Fibroblast of pulmonary artery (primary cell): ENCODE measurements around the gene NPHP3.

Experiments used
- DNase-seq: peaks from one replicate; pipeline ENCODE4 v3.0.0-alpha.2; 2010; ENCODE audit warnings: low read depth
- H3K4me3 ChIP-seq: replicated peaks from 2 replicates; pipeline ENCODE4 v1.5.1; 2011; ENCODE audit warnings: low read depth, mild to moderate bottlenecking, control low read depth, low read length, moderate library complexity
- TF ChIP-seq, protein P1 (sequence below): IDR thresholded peaks from 2 replicates; pipeline ENCODE4 v1.5.1; 2011; ENCODE audit warnings: mild to moderate bottlenecking, control low read depth, low read length, inconsistent platforms; ENCODE audit errors: missing control alignments

Gene NPHP3

DNA sequence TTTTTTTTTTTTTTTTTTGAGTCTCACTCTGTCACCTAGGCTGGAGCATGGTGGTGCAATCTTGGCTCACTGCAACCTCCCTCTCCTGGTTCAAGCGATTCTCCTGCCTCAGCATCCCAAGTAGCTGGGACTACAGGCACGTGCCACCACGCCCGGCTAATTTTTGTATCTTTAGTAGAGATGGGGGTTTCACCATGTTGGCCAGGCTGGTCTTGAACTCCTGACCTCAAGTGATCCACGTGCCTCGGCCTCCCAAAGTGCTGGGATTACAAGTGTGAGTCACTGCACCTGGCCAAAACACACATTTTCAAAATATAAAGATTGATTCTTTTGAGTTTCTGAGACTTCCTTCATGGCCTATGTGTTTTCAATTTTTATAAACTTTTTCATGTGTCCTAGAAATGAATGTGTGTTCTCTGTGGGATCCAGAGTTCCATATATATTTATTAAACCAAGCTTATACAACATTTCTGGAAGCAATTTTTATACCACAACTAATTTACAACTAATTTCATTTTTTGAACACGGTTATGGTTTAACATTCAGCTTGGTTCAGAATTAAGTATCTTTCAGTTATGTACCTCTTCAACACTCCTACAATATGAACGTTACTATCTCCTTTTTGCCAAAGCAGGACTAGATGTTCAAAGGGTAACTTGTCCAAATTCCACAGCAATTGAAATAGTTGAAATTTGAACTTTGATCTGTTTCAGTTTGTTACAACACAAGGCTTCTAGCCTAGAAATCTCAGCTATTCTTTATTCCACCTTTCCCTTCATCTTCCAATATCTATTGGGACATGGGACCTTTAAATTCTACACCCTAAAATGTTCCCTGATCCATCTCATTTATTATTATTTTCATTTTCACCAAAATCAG is 64.1 kb downstream of the NPHP3 start:
- no peak for DNase-seq
- peak overlapping the region; percentile 75 for H3K4me3 ChIP-seq
- TF ChIP-seq, protein P1, sequence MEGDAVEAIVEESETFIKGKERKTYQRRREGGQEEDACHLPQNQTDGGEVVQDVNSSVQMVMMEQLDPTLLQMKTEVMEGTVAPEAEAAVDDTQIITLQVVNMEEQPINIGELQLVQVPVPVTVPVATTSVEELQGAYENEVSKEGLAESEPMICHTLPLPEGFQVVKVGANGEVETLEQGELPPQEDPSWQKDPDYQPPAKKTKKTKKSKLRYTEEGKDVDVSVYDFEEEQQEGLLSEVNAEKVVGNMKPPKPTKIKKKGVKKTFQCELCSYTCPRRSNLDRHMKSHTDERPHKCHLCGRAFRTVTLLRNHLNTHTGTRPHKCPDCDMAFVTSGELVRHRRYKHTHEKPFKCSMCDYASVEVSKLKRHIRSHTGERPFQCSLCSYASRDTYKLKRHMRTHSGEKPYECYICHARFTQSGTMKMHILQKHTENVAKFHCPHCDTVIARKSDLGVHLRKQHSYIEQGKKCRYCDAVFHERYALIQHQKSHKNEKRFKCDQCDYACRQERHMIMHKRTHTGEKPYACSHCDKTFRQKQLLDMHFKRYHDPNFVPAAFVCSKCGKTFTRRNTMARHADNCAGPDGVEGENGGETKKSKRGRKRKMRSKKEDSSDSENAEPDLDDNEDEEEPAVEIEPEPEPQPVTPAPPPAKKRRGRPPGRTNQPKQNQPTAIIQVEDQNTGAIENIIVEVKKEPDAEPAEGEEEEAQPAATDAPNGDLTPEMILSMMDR: no peak

DNA sequence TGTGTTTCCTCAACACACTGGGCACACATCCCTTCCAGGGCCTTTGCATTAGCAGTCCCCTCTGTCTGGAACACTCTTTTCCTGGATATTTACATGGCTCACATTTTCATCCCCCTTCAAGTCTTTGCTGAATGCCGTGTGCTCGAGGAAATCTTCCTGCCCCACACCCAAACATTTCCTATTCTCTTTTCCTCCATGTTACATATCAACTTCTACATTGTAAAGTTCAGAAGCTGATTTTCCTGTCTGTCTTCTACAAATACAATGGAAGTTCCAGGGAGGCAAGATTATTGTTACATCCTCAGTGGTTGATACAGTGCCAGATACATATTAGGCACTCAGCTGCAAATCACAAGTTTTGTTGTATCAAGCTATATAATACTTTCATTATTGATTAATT is 66.7 kb downstream of the NPHP3 start:
- no peak for DNase-seq
- H3K4me3 ChIP-seq: no peak overlapping the region
- TF ChIP-seq, protein P1: no peak

- TF ChIP-seq, protein P1: no peak
- no peak for DNase-seq
These were observed 67.5 kb downstream of the NPHP3 start for GRCh38 chr3:132654721-132655120.

GRCh38 chr3:132654190-132654589 is 68.0 kb downstream of the NPHP3 start:
- no peak for DNase-seq
- H3K4me3 ChIP-seq: no peak overlapping the region
- TF ChIP-seq, protein P1: no peak

More at GRCh38 chr3:132654721-132655120, 67.5 kb downstream of the NPHP3 start:
- H3K4me3 ChIP-seq: no peak overlapping the region

DNA sequence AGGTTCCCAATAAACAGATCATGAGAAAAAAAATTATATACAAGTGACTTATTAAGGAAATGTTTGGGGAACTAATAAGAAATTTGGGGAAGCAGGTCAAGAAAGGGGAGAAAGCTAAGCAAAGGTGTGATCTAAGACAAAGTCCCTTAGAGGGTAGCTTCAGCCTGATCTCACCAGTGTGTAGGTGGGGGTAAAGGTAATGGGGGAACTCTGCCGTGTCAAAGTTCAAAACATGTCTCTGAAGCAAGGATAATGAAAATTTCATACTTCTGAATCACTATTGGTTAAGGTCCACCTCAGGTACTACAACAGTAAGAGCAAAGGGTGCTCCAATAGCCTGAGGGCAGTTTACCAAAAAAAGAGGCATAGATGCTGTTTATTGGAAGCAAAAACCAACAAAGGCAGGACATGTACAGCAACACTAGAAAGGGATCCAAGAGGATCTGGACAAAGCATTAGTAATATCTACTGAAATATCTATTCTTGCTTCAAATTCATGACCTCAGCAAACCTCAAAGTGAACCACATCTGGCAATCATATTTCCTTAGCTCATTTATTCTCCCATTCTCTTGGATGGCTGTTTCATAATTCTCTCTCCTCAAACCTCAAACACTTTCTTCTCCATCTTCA is 69.5 kb downstream of the NPHP3 start:
- TF ChIP-seq, protein P1: no peak
- DNase-seq: peak; percentile 24
- H3K4me3 ChIP-seq: no peak overlapping the region

DNA sequence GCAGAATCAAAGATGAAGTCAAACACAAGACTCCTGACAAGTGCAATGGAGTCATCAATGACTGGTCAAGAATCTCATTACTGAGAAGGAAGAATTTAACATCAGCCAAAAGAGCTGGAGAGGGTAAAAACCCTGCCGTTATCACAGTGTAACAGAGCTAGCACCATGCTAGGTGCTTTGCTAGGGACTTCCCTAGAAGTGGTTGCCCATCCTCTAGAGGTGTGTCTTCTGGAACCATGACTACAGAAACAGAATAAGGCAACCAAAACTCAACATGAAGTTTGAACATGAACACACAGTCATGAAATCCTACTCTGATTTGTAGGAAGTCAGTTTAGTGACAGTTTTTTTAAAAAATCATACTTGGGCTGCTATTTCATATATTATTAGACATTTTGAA is 72.1 kb downstream of the NPHP3 start:
- no peak overlapping the region for H3K4me3 ChIP-seq
- TF ChIP-seq, protein P1: no peak
- DNase-seq: no peak

GRCh38 chr3:132645058-132645457 is 77.2 kb downstream of the NPHP3 start:
- no peak for DNase-seq
- H3K4me3 ChIP-seq: no peak overlapping the region
- TF ChIP-seq, protein P1: no peak
